Measurements from ENCODE around the gene CKMT2.

The CKMT2 gene

GRCh38 chr5:81233080-81233634, at the start of gene CKMT2:
Gene CKMT2, plus strand, starts transcription at chr5:81233322. Its CDS starts 17,811 bp downstream, at chr5:81251133.
- H3K4me3 ChIP-seq (replicated peaks in 1 of 2; ENCODE audit: low read depth in 2 of 2, low read length in 2 of 2): peak within 1 kb of the TSS in 1 of 2 donors; percentile 9
- peak; percentile 30 to 58 for DNase-seq (ENCODE audit: low read depth in 2 of 2)

GRCh38 chr5:81183811-81184748, 49.0 kb upstream of the CKMT2 start:
- DNase-seq (ENCODE audit: low read depth in 2 of 2): no peak
- no peak for TF ChIP-seq CTCF (IDR thresholded peaks at IDR 0.05; ENCODE audit: low read depth, low read length)
- H3K4me3 ChIP-seq (replicated peaks in 1 of 2; ENCODE audit: low read depth in 2 of 2, low read length in 2 of 2): no peak overlapping the region

More at GRCh38 chr5:81233080-81233634, at the start of gene CKMT2:
- TF ChIP-seq CTCF (IDR thresholded peaks at IDR 0.05; ENCODE audit: low read depth, low read length): no peak

GRCh38 chr5:81184749-81185110, 48.4 kb upstream of the CKMT2 start:
- no peak overlapping the region for H3K4me3 ChIP-seq (replicated peaks in 1 of 2; ENCODE audit: low read depth in 2 of 2, low read length in 2 of 2)
- DNase-seq (ENCODE audit: low read depth in 2 of 2): no peak
- no peak for TF ChIP-seq CTCF (IDR thresholded peaks at IDR 0.05; ENCODE audit: low read depth, low read length)

- H3K4me3 ChIP-seq (replicated peaks in 1 of 2; ENCODE audit: low read depth in 2 of 2, low read length in 2 of 2): no peak overlapping the region
- DNase-seq (ENCODE audit: low read depth in 2 of 2): no peak
- no peak for TF ChIP-seq CTCF (IDR thresholded peaks at IDR 0.05; ENCODE audit: low read depth, low read length)
Measured at GRCh38 chr5:81187885-81188284, 45.2 kb upstream of the CKMT2 start.

- no peak for TF ChIP-seq CTCF (IDR thresholded peaks at IDR 0.05; ENCODE audit: low read depth, low read length)
- H3K4me3 ChIP-seq (replicated peaks in 1 of 2; ENCODE audit: low read depth in 2 of 2, low read length in 2 of 2): no peak overlapping the region
- no peak for DNase-seq (ENCODE audit: low read depth in 2 of 2)
Measured at GRCh38 chr5:81188962-81189361, 44.2 kb upstream of the CKMT2 start.

- no peak for TF ChIP-seq CTCF (IDR thresholded peaks at IDR 0.05; ENCODE audit: low read depth, low read length)
- H3K4me3 ChIP-seq (replicated peaks in 1 of 2; ENCODE audit: low read depth in 2 of 2, low read length in 2 of 2): no peak overlapping the region
Measured at GRCh38 chr5:81189875-81190498, 43.1 kb upstream of the CKMT2 start.

More at GRCh38 chr5:81189875-81190498, 43.1 kb upstream of the CKMT2 start:
- no peak for DNase-seq (ENCODE audit: low read depth in 2 of 2)
